K562 (cell line): ENCODE results near the gene TSPAN16.

ENCODE experiments used
- CTBP1 ChIP-seq: fragments of 450-650 bp; IDR thresholded peaks from 2 replicates; pipeline ENCODE4 v1.6.1; 2016; ENCODE audit warnings: borderline replicate concordance
- E2F5 ChIP-seq: sonication (generic); formaldehyde crosslinking; IDR thresholded peaks from 2 replicates; pipeline ENCODE4 v1.8.0; 2022; ENCODE audit warnings: mild to moderate bottlenecking, missing genetic modification reagents
- ETS1 ChIP-seq: conservative IDR thresholded peaks from 2 replicates; pipeline ENCODE4 v1.6.1; 2011; ENCODE audit warnings: low read depth, mild to moderate bottlenecking, low read length; ENCODE audit not compliant: control insufficient read depth
- GATA2 ChIP-seq: sonication (generic); formaldehyde crosslinking; IDR thresholded peaks from 2 replicates; pipeline ENCODE4 v1.4.0; 2020; ENCODE audit warnings: mild to moderate bottlenecking, missing genetic modification reagents
- MYC ChIP-seq, 2 experiments: fragments of 250-450 bp in 1 of 2; sonication (Bioruptor Pico) in 1 of 2; IDR thresholded peaks; 2 replicates each; pipeline versions ENCODE4 v1.5.1 to v1.6.1; 2012 to 2021; ENCODE audit warnings: low read depth in 2 of 2, borderline replicate concordance in 1 of 2, improper control_type of control experiment in 1 of 2, low read length in 1 of 2, mild to moderate bottlenecking in 1 of 2, moderate library complexity in 1 of 2
- USF2 ChIP-seq: sonication (generic); formaldehyde crosslinking; IDR thresholded peaks from 2 replicates; pipeline ENCODE4 v1.5.0; 2020; ENCODE audit warnings: missing genetic modification reagents
- ZKSCAN8 ChIP-seq: fragments of 200-800 bp; sonication (Bioruptor generic); IDR thresholded peaks from 2 replicates; pipeline ENCODE4 v1.6.1; 2016; ENCODE audit warnings: missing genetic modification characterization, missing compliant biosample characterization

- TF ChIP-seq ZKSCAN8 (CRISPR knock-in tag), result no peak
- no peak for TF ChIP-seq USF2 (CRISPR knock-in tag)
- TF ChIP-seq E2F5 (CRISPR knock-in tag), result no peak
- no peak for TF ChIP-seq ETS1
- TF ChIP-seq GATA2, result no peak
- TF ChIP-seq MYC (IDR thresholded peaks at IDR 0.05; ENCODE audit: low read depth, low read length), result no peak
- no peak for TF ChIP-seq MYC (CRISPR knock-in tag; IDR thresholded peaks at IDR 0.05; ENCODE audit: borderline replicate concordance, low read depth)
- TF ChIP-seq CTBP1, result no peak
These were observed 41.1 kb downstream of the TSPAN16 start for GRCh38 chr19:11337080-11337479.
